Hepatocyte (in vitro differentiated cells): ENCODE measurements around the gene NT5C1B. TPM values are rescaled to one million over a fixed set of nuclear protein-coding genes. Genes with fewer than 3 reads are reported as not detected.

Experiments
- DNase-seq: peaks from one replicate; pipeline ENCODE4 v3.0.0-alpha.2; 2016; ENCODE audit warnings: low spot score
- H2AFZ ChIP-seq: fragments of 200-600 bp; sonication (generic); 2 replicates; pipeline ENCODE4 v1.6.0; 2016; ENCODE audit warnings: antibody characterized with exemption, mild to moderate bottlenecking
- H3K27ac ChIP-seq: fragments of 200-600 bp; sonication (generic); 2 replicates; pipeline ENCODE4 v1.5.1; 2016; ENCODE audit warnings: mild to moderate bottlenecking
- H3K27me3 ChIP-seq: fragments of 200-600 bp; sonication (generic); 2 replicates; pipeline ENCODE4 v1.6.1; 2016
- H3K36me3 ChIP-seq: fragments of 200-600 bp; sonication (generic); replicated peaks from 2 replicates; pipeline ENCODE4 v1.5.1; 2016; ENCODE audit warnings: low read depth; ENCODE audit not compliant: insufficient read depth
- H3K4me1 ChIP-seq: fragments of 200-600 bp; sonication (generic); 2 replicates; pipeline ENCODE4 v1.5.1; 2016; ENCODE audit warnings: mild to moderate bottlenecking, moderate library complexity; ENCODE audit not compliant: insufficient read depth
- H3K4me2 ChIP-seq: fragments of 200-600 bp; sonication (generic); 2 replicates; pipeline ENCODE4 v1.6.0; 2016
- H3K4me3 ChIP-seq: fragments of 200-600 bp; sonication (generic); 2 replicates; pipeline ENCODE4 v1.5.1; 2016; ENCODE audit warnings: mild to moderate bottlenecking
- H3K79me2 ChIP-seq: fragments of 200-600 bp; sonication (generic); 2 replicates; pipeline ENCODE4 v1.6.0; 2017; ENCODE audit warnings: mild to moderate bottlenecking
- H3K9me2 ChIP-seq: fragments of 200-600 bp; sonication (generic); replicated peaks from 2 replicates; pipeline ENCODE4 v1.6.0; 2017; ENCODE audit warnings: mild to moderate bottlenecking; ENCODE audit not compliant: insufficient read depth
- H3K9me3 ChIP-seq: fragments of 200-600 bp; sonication (generic); 2 replicates; pipeline ENCODE4 v1.5.1; 2016; ENCODE audit warnings: low read depth, mild to moderate bottlenecking
- H4K20me1 ChIP-seq: fragments of 200-600 bp; sonication (generic); 2 replicates; pipeline ENCODE4 v1.6.0; 2016; ENCODE audit warnings: mild to moderate bottlenecking; ENCODE audit not compliant: insufficient read depth, poor library complexity, severe bottlenecking
- EZH2 ChIP-seq: fragments of 200-600 bp; sonication (generic); IDR thresholded peaks from 2 replicates; pipeline ENCODE4 v1.6.1; 2016; ENCODE audit warnings: antibody characterized with exemption, mild to moderate bottlenecking, borderline replicate concordance
- EZH2phosphoT487 ChIP-seq: fragments of 200-600 bp; sonication (generic); IDR thresholded peaks from one replicate; pipeline ENCODE4 v1.6.1; 2018; ENCODE audit warnings: antibody characterized with exemption, mild to moderate bottlenecking, low read depth, moderate library complexity; ENCODE audit not compliant: unreplicated experiment, severe bottlenecking
- WGBS: methylation state at CpG from one replicate; pipeline ENCODE4 v1.1.6; 2016; ENCODE audit warnings: low lambda C conversion rate; ENCODE audit errors: missing lambda C conversion rate; 5-methylcytosine and 5-hydroxymethylcytosine counted together
- polyA plus RNA-seq: library from polyadenylated mRNA; unstranded; fragments of >200 nt; fragmentation: Nextera tagmentation; extraction: Ambion mirVana; gene quantifications from 2 replicates; pipeline ENCODE4 v1.2.1, GENCODE V29; 2016
- total RNA-seq: library from RNA; depleted of rRNA; stranded (reverse); fragments of >200 nt; gene quantifications from 2 replicates; pipeline ENCODE4 v1.2.3, GENCODE V29; 2014
- TF ChIP-seq, protein P1 (sequence below): fragments of 200-600 bp; sonication (generic); IDR thresholded peaks from 2 replicates; pipeline ENCODE4 v1.5.1; 2016; ENCODE audit warnings: antibody characterized with exemption, mild to moderate bottlenecking; ENCODE audit not compliant: poor library complexity

NT5C1B gene
- total and polyA plus RNA-seq, 2 experiments from 2014 or later, result 0.22 TPM; not detected in 1

DNA sequence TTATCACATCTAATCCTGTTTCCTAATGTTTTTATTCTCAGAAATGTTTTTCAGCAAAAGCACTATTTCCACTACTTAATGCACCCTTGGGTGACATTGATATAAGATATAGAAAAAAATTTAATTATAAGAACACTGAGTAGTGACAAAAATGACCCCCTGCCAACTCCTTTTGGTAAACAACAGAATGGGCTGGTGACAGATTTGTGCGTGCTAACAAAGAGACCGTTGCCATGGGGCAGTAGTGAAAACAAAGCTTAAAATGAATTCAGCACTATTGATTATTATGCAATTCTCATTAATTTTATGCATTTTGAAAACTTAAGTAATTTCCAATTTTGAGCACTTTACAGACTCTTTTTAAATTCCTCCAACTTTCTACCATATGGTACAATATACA is 62.0 kb downstream of the NT5C1B start:
- Histone ChIP-seq H3K9me3 (no peaks in the 10 kb centered on the region), H3K27ac (no peak overlapping the region), H4K20me1 (no peaks in the 10 kb centered on the region), H3K4me2 (no peak overlapping the region), H3K36me3 (no peaks in the 10 kb centered on the region), H3K79me2 (no peaks in the 10 kb centered on the region), H3K27me3 (no peaks in the 10 kb centered on the region), H3K4me3 (no peak overlapping the region), H3K4me1 (peaks cover 8% of the 10 kb centered on the region), H2AFZ (no peak overlapping the region), H3K9me2 (no peaks in the 10 kb centered on the region)
- TF ChIP-seq EZH2, result no peak
- no peak for TF ChIP-seq EZH2phosphoT487
- 94% methylated on average over 2 of the region's 2 CpGs for WGBS
- no peak for DNase-seq

DNA sequence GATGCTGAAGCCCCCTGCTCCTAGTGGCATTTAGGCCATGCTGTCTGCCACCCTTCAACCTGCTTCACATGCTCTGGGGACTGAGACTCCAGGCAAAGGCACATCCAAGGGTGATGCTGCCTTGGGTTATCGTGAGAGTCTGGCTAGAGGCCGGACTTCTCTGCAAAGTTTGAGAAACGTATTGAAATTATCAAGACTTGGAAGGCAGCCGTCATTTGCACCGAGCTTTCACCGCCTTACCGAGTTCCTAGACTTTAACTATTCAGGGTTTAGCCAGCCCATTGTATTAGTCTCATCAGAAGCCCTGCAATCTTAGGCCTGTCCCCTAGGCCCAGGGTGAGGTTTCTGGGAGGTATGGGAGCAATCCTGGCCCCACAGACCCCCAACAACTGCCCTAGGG is 62.9 kb downstream of the NT5C1B start:
- Histone ChIP-seq H3K27ac (no peak overlapping the region), H3K27me3 (no peaks in the 10 kb centered on the region), H3K9me2 (no peaks in the 10 kb centered on the region), H3K36me3 (no peaks in the 10 kb centered on the region), H2AFZ (no peak overlapping the region), H3K9me3 (no peaks in the 10 kb centered on the region), H3K79me2 (no peaks in the 10 kb centered on the region), H3K4me3 (no peak overlapping the region), H4K20me1 (no peaks in the 10 kb centered on the region), H3K4me1 (peaks cover 17% of the 10 kb centered on the region), H3K4me2 (no peak overlapping the region)
- no peak for DNase-seq
- WGBS, result 71% methylated on average over 7 of the region's 7 CpGs
- TF ChIP-seq EZH2 (no peak), EZH2phosphoT487 (no peak)
- TF ChIP-seq, protein P1, sequence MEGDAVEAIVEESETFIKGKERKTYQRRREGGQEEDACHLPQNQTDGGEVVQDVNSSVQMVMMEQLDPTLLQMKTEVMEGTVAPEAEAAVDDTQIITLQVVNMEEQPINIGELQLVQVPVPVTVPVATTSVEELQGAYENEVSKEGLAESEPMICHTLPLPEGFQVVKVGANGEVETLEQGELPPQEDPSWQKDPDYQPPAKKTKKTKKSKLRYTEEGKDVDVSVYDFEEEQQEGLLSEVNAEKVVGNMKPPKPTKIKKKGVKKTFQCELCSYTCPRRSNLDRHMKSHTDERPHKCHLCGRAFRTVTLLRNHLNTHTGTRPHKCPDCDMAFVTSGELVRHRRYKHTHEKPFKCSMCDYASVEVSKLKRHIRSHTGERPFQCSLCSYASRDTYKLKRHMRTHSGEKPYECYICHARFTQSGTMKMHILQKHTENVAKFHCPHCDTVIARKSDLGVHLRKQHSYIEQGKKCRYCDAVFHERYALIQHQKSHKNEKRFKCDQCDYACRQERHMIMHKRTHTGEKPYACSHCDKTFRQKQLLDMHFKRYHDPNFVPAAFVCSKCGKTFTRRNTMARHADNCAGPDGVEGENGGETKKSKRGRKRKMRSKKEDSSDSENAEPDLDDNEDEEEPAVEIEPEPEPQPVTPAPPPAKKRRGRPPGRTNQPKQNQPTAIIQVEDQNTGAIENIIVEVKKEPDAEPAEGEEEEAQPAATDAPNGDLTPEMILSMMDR, result no peak

DNA sequence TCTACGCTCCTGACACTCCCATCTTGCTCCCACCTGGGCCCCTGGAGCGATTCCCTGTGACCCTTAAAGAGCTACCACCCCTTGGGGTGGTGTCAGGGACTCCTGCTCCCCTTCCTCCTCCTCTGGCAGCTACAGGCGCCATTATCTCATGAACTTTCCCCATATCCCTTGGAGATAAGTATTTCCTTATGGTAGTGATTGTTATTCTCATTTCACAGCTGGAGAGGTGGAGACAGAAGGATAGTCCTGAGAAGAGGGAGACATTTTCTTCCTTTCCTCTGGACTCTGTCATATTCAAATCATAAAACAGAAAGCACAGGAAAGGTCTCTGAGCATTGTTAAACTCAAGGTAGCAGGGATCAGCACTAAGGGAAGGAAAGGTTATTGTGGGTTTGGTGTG is 63.5 kb downstream of the NT5C1B start:
- no peak for DNase-seq
- H3K79me2 ChIP-seq, result no peaks in the 10 kb centered on the region
- H2AFZ ChIP-seq, result no peak overlapping the region
- WGBS, result 89% methylated on average over 3 of the region's 3 CpGs
- H3K36me3 ChIP-seq, result no peaks in the 10 kb centered on the region
- H3K4me3 ChIP-seq, result no peak overlapping the region
- H3K27me3 ChIP-seq, result no peaks in the 10 kb centered on the region
- no peak overlapping the region for H3K4me2 ChIP-seq
- no peaks in the 10 kb centered on the region for H4K20me1 ChIP-seq
- H3K4me1 ChIP-seq, result peaks cover 20% of the 10 kb centered on the region
- H3K9me2 ChIP-seq, result no peaks in the 10 kb centered on the region
- TF ChIP-seq EZH2, result no peak
- TF ChIP-seq, protein P1, result no peak
- TF ChIP-seq EZH2phosphoT487, result no peak
- H3K9me3 ChIP-seq, result no peaks in the 10 kb centered on the region
- no peak overlapping the region for H3K27ac ChIP-seq

DNA sequence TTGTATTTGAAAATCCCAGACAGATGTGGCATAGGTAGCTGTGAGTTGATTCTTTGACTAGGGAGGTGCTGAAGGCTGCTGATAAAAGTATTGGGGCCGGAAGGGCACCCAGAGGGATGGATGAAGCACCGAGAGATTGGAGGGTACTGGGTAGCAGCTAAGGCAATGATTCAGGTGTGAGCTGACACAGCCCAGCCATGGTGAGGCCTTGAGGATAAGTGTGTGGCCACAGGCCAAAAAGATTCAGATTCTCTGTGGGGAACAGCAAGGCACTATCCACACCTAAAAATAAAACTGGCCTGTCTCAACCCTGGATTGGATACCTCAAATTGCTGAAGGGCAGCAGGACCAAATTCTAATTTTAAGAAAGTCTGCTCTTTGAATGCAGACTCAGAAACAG is 64.1 kb downstream of the NT5C1B start:
- WGBS, result 94% methylated on average over 2 of the region's 2 CpGs
- peaks cover 21% of the 10 kb centered on the region for H3K4me1 ChIP-seq
- no peak overlapping the region for H3K4me2 ChIP-seq
- no peak for DNase-seq
- H3K36me3 ChIP-seq, result no peaks in the 10 kb centered on the region
- no peaks in the 10 kb centered on the region for H3K9me3 ChIP-seq
- H4K20me1 ChIP-seq, result no peaks in the 10 kb centered on the region
- H3K27me3 ChIP-seq, result no peaks in the 10 kb centered on the region
- H2AFZ ChIP-seq, result no peak overlapping the region
- TF ChIP-seq EZH2 (no peak), EZH2phosphoT487 (no peak)
- TF ChIP-seq, protein P1, result no peak
- no peaks in the 10 kb centered on the region for H3K9me2 ChIP-seq
- H3K27ac ChIP-seq, result no peak overlapping the region
- H3K4me3 ChIP-seq, result no peak overlapping the region
- no peaks in the 10 kb centered on the region for H3K79me2 ChIP-seq
